HL-60 (cell line): ENCODE measurements around the gene GABBR2.

ENCODE experiments used
- CTCF ChIP-seq: IDR thresholded peaks from one replicate; pipeline ENCODE4 v1.5.1; 2011; ENCODE audit warnings: low read length, control low read depth, inconsistent platforms; ENCODE audit not compliant: insufficient read depth
- POLR2AphosphoS5 ChIP-seq: IDR thresholded peaks from 2 replicates; pipeline ENCODE4 v1.6.1; 2012; ENCODE audit warnings: low read depth
- REST ChIP-seq: IDR thresholded peaks from 2 replicates; pipeline ENCODE4 v1.6.1; 2012; ENCODE audit warnings: low read depth; ENCODE audit not compliant: insufficient replicate concordance

- TF ChIP-seq POLR2AphosphoS5 (no peak), CTCF (no peak), REST (no peak)
Measured at GRCh38 chr9:98516205-98516896, 192.4 kb downstream of the GABBR2 start.
